Right lobe of liver (tissue), 6 donors: ENCODE results near the gene ANKS1B. TPM values are rescaled to one million over a fixed set of nuclear protein-coding genes. Genes with fewer than 3 reads are reported as not detected.

Experiments
- ATAC-seq, 4 donors: fragments of 200-7000 bp; cut with Tn5 transposase; one replicate each; pipeline ENCODE4 v1.9.1; 2020; ENCODE audit warnings: mild to moderate bottlenecking in 4 of 4, moderate library complexity in 4 of 4
- DNase-seq, 3 donors: peaks; one replicate each; pipeline ENCODE4 v3.0.0-alpha.2; 2020
- H3K27ac ChIP-seq, 3 donors: fragments of 200-600 bp; one replicate each; pipeline ENCODE4 v1.8.0; 2022
- H3K27me3 ChIP-seq, 2 donors: fragments of 200-600 bp; one replicate each; pipeline ENCODE4 v1.8.0; 2022
- H3K36me3 ChIP-seq, 4 donors: fragments of 200-600 bp; sonication (generic) in 1 of 4; one replicate each; pipeline versions ENCODE4 v1.5.1 to v1.8.0; 2017 to 2022; ENCODE audit warnings: control low read depth in 1 of 4
- H3K4me1 ChIP-seq, 4 donors: fragments of 200-600 bp; sonication (generic) in 1 of 4; one replicate each; pipeline versions ENCODE4 v1.5.1 to v1.8.0; 2017 to 2022; ENCODE audit warnings: control low read depth in 1 of 4
- H3K4me3 ChIP-seq, 3 donors: fragments of 200-600 bp; one replicate each; pipeline ENCODE4 v1.8.0; 2022
- H3K9me3 ChIP-seq, 4 donors: fragments of 200-600 bp; sonication (generic) in 1 of 4; one replicate each; pipeline versions ENCODE4 v1.5.1 to v1.8.0; 2017 to 2022; ENCODE audit warnings: control low read depth in 1 of 4
- CTCF ChIP-seq, 4 donors: fragments of 200-600 bp in 3 of 4; fragments of 450-650 bp in 1 of 4; IDR thresholded peaks; one replicate each; pipeline versions ENCODE4 v1.5.1 to v1.8.0; 2016 to 2022; ENCODE audit warnings: antibody characterized with exemption in 4 of 4, mild to moderate bottlenecking in 2 of 4
- POLR2A ChIP-seq: fragments of 450-650 bp; IDR thresholded peaks from one replicate; pipeline ENCODE4 v1.6.1; 2017; ENCODE audit warnings: antibody characterized with exemption, mild to moderate bottlenecking
- WGBS: methylation state at CpG from one replicate; pipeline ENCODE4 v1.1.6; 2018; ENCODE audit warnings: low coverage, low lambda C conversion rate; ENCODE audit not compliant: insufficient coverage; ENCODE audit errors: missing lambda C conversion rate; 5-methylcytosine and 5-hydroxymethylcytosine counted together
- intact Hi-C, 2 donors: fragments of 100-400 bp; cut with DNase I; formaldehyde crosslinking; loops; one replicate each; pipeline versions ENCODE4 v1.11.2 to v1.14.1; 2022
- total RNA-seq, 6 experiments: library from RNA; depleted of rRNA in 2 of 6; stranded (reverse); fragments of >200 nt in 2 of 6; fragmentation: NEBNext Ultra II Directional in 3 of 6; extraction: Animal tissue kit (Norgen Biotek cat#: 25700) in 3 of 6; gene quantifications; one replicate each; pipeline versions ENCODE4 v1.1.0 to v1.2.4, GENCODE V29; 2016 to 2023
- donor health status: DM: no; HTN: yes; CAD: no.
- donor health status: DM: no; HTN: no; CAD: no.
- donor health status: DM: no; HTN: no; CAD: no.
- donor health status: DM: no; HTN: yes; CAD: no.
- donor health status: DM: no; HTN: yes; CAD: no.

ANKS1B gene
- total RNA-seq, 6 experiments from 2014 or later, result 0.17 to 1.9 (median 0.44) TPM; not detected in 1

- no peaks in the 10 kb centered on the region for H3K4me1 ChIP-seq
- no peaks in the 10 kb centered on the region for H3K36me3 ChIP-seq
- ATAC-seq, result no peak
- no peak overlapping the region for H3K27ac ChIP-seq
- TF ChIP-seq POLR2A (no peak), CTCF (IDR thresholded peaks at IDR 0.05) (no peak)
- no peaks in the 10 kb centered on the region for H3K9me3 ChIP-seq
- intact Hi-C loops, result no loop called here
- H3K4me3 ChIP-seq, result no peak overlapping the region
- DNase-seq, result no peak
- no peaks in the 10 kb centered on the region for H3K27me3 ChIP-seq
- WGBS, result 6% methylated on average over 2 of the region's 2 CpGs
Measured at GRCh38 chr12:99901181-99901580, 83.6 kb downstream of the ANKS1B start.

GRCh38 chr12:99898645-99899044 lies 86.1 kb downstream of the ANKS1B start:
- intact Hi-C loops, result no loop called here
- no peaks in the 10 kb centered on the region for H3K9me3 ChIP-seq
- no peaks in the 10 kb centered on the region for H3K36me3 ChIP-seq
- TF ChIP-seq CTCF (IDR thresholded peaks at IDR 0.05) (no peak), POLR2A (no peak)
- DNase-seq (no peak), ATAC-seq (no peak)
- H3K27me3 ChIP-seq, result no peaks in the 10 kb centered on the region
- H3K4me1 ChIP-seq, result no peaks in the 10 kb centered on the region
- H3K27ac ChIP-seq, result no peak overlapping the region
- 71% methylated on average over 5 of the region's 5 CpGs for WGBS
- H3K4me3 ChIP-seq, result no peak overlapping the region

- H3K4me3 ChIP-seq, result no peak overlapping the region
- ATAC-seq (no peak), DNase-seq (no peak)
- TF ChIP-seq POLR2A (no peak), CTCF (IDR thresholded peaks at IDR 0.05) (no peak)
- H3K4me1 ChIP-seq, result no peaks in the 10 kb centered on the region
- H3K27me3 ChIP-seq, result no peaks in the 10 kb centered on the region
- H3K27ac ChIP-seq, result no peak overlapping the region
- no peaks in the 10 kb centered on the region for H3K9me3 ChIP-seq
- H3K36me3 ChIP-seq, result no peaks in the 10 kb centered on the region
- intact Hi-C loops, result no loop called here
Measured at GRCh38 chr12:99879439-99879838, 105.3 kb downstream of the ANKS1B start.

- Histone ChIP-seq H3K4me1 (no peaks in the 10 kb centered on the region), H3K27me3 (no peaks in the 10 kb centered on the region), H3K9me3 (no peaks in the 10 kb centered on the region), H3K4me3 (no peak overlapping the region), H3K36me3 (no peaks in the 10 kb centered on the region), H3K27ac (no peak overlapping the region)
- intact Hi-C loops, result no loop called here
- TF ChIP-seq POLR2A (no peak), CTCF (IDR thresholded peaks at IDR 0.05) (no peak)
- no peak for ATAC-seq
- no peak for DNase-seq
Measured at GRCh38 chr12:99875081-99875480, 109.7 kb downstream of the ANKS1B start.

GRCh38 chr12:99870085-99870484 lies 114.7 kb downstream of the ANKS1B start:
- H3K27me3 ChIP-seq, result no peaks in the 10 kb centered on the region
- intact Hi-C loops, result no loop called here
- no peak overlapping the region for H3K4me3 ChIP-seq
- H3K27ac ChIP-seq, result no peak overlapping the region
- WGBS, result 77% methylated on average over 5 of the region's 5 CpGs
- ATAC-seq (no peak), DNase-seq (no peak)
- H3K36me3 ChIP-seq, result no peaks in the 10 kb centered on the region
- no peaks in the 10 kb centered on the region for H3K9me3 ChIP-seq
- TF ChIP-seq POLR2A (no peak), CTCF (IDR thresholded peaks at IDR 0.05) (no peak)
- H3K4me1 ChIP-seq, result no peaks in the 10 kb centered on the region
